Neural progenitor cell (in vitro differentiated cells): ENCODE measurements around the gene TRIM39. TPM values are rescaled to one million over a fixed set of nuclear protein-coding genes. Genes with fewer than 3 reads are reported as not detected.

Experiments used
- DNase-seq: peaks from one replicate; pipeline ENCODE4 v3.0.0-alpha.2; 2016; ENCODE audit warnings: low spot score
- H2AFZ ChIP-seq: fragments of 200-600 bp; sonication (generic); replicated peaks from 2 replicates; pipeline ENCODE4 v1.6.1; 2016; ENCODE audit warnings: antibody characterized with exemption
- H3F3A ChIP-seq: fragments of 200-600 bp; sonication (generic); 2 replicates; pipeline ENCODE4 v1.6.1; 2016; ENCODE audit warnings: antibody characterized with exemption, low read depth
- H3K27ac ChIP-seq: fragments of 200-600 bp; sonication (generic); 2 replicates; pipeline ENCODE4 v1.5.1; 2016; ENCODE audit warnings: mild to moderate bottlenecking
- H3K27me3 ChIP-seq: fragments of 200-600 bp; sonication (generic); 2 replicates; pipeline ENCODE4 v1.6.1; 2016; ENCODE audit warnings: mild to moderate bottlenecking, moderate library complexity
- H3K36me3 ChIP-seq: fragments of 200-600 bp; sonication (generic); 2 replicates; pipeline ENCODE4 v1.5.1; 2016
- H3K4me1 ChIP-seq: fragments of 200-600 bp; sonication (generic); 2 replicates; pipeline ENCODE4 v1.6.1; 2016; ENCODE audit warnings: mixed run types
- H3K4me2 ChIP-seq: fragments of 200-600 bp; sonication (generic); 2 replicates; pipeline ENCODE4 v1.6.1; 2016
- H3K4me3 ChIP-seq: fragments of 200-600 bp; sonication (generic); 2 replicates; pipeline ENCODE4 v1.5.1; 2016
- H3K79me2 ChIP-seq: fragments of 200-600 bp; sonication (generic); 2 replicates; pipeline ENCODE4 v1.6.1; 2016; ENCODE audit warnings: low read depth
- H3K9ac ChIP-seq: fragments of 200-600 bp; sonication (generic); 2 replicates; pipeline ENCODE4 v1.6.1; 2016
- H3K9me3 ChIP-seq: fragments of 200-600 bp; sonication (generic); 2 replicates; pipeline ENCODE4 v1.5.1; 2016; ENCODE audit warnings: low read depth
- H4K20me1 ChIP-seq: fragments of 200-600 bp; sonication (generic); 2 replicates; pipeline ENCODE4 v1.6.1; 2016; ENCODE audit warnings: low read depth
- H3K27ac Mint-ChIP-seq: 3 replicates; pipeline ENCODE4 v1.8.0; 2021; ENCODE audit warnings: mixed read lengths
- H3K27me3 Mint-ChIP-seq: 2 replicates; pipeline ENCODE4 v1.8.0; 2022; ENCODE audit warnings: low read depth, mild to moderate bottlenecking, inconsistent platforms, moderate library complexity, mixed read lengths; ENCODE audit not compliant: insufficient read depth
- H3K36me3 Mint-ChIP-seq: 3 replicates; pipeline ENCODE4 v1.8.0; 2021; ENCODE audit warnings: mixed read lengths
- H3K4me1 Mint-ChIP-seq: 3 replicates; pipeline ENCODE4 v1.8.0; 2021; ENCODE audit warnings: mixed read lengths
- H3K4me3 Mint-ChIP-seq: 3 replicates; pipeline ENCODE4 v1.8.0; 2021; ENCODE audit warnings: mild to moderate bottlenecking, moderate library complexity, mixed read lengths
- H3K9me3 Mint-ChIP-seq: 3 replicates; pipeline ENCODE4 v1.8.0; 2020; ENCODE audit warnings: mixed read lengths
- CTCF ChIP-seq: fragments of 200-600 bp; sonication (generic); IDR thresholded peaks from 2 replicates; pipeline ENCODE4 v1.5.1; 2017; ENCODE audit warnings: antibody characterized with exemption, mild to moderate bottlenecking
- EZH2 ChIP-seq: fragments of 200-600 bp; sonication (generic); IDR thresholded peaks from 2 replicates; pipeline ENCODE4 v1.6.1; 2017; ENCODE audit warnings: antibody characterized with exemption, mild to moderate bottlenecking, moderate library complexity
- EZH2phosphoT487 ChIP-seq: fragments of 200-600 bp; sonication (generic); IDR thresholded peaks from 2 replicates; pipeline ENCODE4 v1.6.1; 2017; ENCODE audit warnings: antibody characterized with exemption
- total RNA-seq: library from RNA; depleted of rRNA; stranded (reverse); fragments of >200 nt; gene quantifications from 2 replicates; pipeline ENCODE4 v1.2.3, GENCODE V29; 2015; ENCODE audit warnings: low replicate concordance

TRIM39 gene
- total RNA-seq, 1 donor from 2014 or later = 11.0 TPM

DNA sequence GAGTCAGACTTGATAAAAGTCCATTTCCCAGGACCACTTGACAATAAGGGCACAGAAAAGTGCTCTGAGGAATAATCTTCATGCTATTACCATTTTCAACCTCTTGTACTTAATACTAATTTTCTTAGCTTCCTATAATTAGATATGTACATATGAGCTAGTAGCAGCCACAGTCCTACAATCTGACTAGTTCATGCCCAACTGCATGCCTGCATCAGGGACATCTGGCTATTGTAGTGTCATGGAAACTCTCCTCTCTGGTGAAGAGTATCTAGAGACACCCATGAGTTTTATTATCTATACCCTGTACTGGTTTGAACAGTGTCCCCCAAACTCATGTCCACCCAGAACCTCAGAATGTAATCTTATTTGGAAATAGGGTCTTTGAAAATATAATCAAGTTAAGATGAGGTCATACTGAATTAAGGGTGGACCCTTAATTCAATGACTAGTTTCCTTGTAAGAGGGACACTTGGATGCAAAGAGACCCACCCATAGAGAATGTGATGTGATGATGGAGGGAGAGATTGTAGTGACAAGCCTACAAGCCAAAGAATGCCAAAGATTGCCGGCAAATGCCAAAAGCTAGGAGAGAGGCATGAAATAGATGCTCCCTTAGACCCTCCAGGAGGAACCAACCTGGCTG lies 13.9 kb upstream of the TRIM39 start:
- H3K27ac Mint-ChIP-seq = no peak overlapping the region
- H3K79me2 ChIP-seq = peaks cover 100% of the 10 kb centered on the region
- H4K20me1 ChIP-seq = peaks cover 87% of the 10 kb centered on the region
- DNase-seq = no peak
- peaks cover 44% of the 10 kb centered on the region for H3K36me3 Mint-ChIP-seq
- no peaks in the 10 kb centered on the region for H3F3A ChIP-seq
- TF ChIP-seq CTCF (no peak), EZH2phosphoT487 (no peak), EZH2 (no peak)
- H3K4me3 Mint-ChIP-seq = no peak overlapping the region
- H3K4me1 ChIP-seq = no peaks in the 10 kb centered on the region
- no peaks in the 10 kb centered on the region for H3K27me3 ChIP-seq
- no peaks in the 10 kb centered on the region for H3K4me1 Mint-ChIP-seq
- H3K4me3 ChIP-seq = no peak overlapping the region
- H3K9ac ChIP-seq = no peak overlapping the region
- H3K9me3 Mint-ChIP-seq = peaks cover 7% of the 10 kb centered on the region
- H2AFZ ChIP-seq = no peak overlapping the region
- no peak overlapping the region for H3K27ac ChIP-seq
- no peaks in the 10 kb centered on the region for H3K36me3 ChIP-seq
- no peak overlapping the region for H3K4me2 ChIP-seq
- no peaks in the 10 kb centered on the region for H3K9me3 ChIP-seq
- H3K27me3 Mint-ChIP-seq = peaks cover 2% of the 10 kb centered on the region

- H4K20me1 ChIP-seq = peaks cover 97% of the 10 kb centered on the region
- H3K27ac ChIP-seq = no peak overlapping the region
- H3K27me3 ChIP-seq = no peaks in the 10 kb centered on the region
- no peaks in the 10 kb centered on the region for H3K4me1 Mint-ChIP-seq
- H3F3A ChIP-seq = no peaks in the 10 kb centered on the region
- H3K4me3 ChIP-seq = no peak overlapping the region
- peaks cover 100% of the 10 kb centered on the region for H3K79me2 ChIP-seq
- no peak overlapping the region for H3K9ac ChIP-seq
- no peak overlapping the region for H3K4me2 ChIP-seq
- TF ChIP-seq CTCF (no peak), EZH2phosphoT487 (no peak)
- H3K9me3 ChIP-seq = no peaks in the 10 kb centered on the region
- H2AFZ ChIP-seq = no peak overlapping the region
- H3K27ac Mint-ChIP-seq = no peak overlapping the region
- no peak for DNase-seq
- peaks cover 36% of the 10 kb centered on the region for H3K36me3 Mint-ChIP-seq
- no peaks in the 10 kb centered on the region for H3K4me1 ChIP-seq
- no peaks in the 10 kb centered on the region for H3K36me3 ChIP-seq
- peaks cover 2% of the 10 kb centered on the region for H3K27me3 Mint-ChIP-seq
- H3K4me3 Mint-ChIP-seq = no peak overlapping the region
- H3K9me3 Mint-ChIP-seq = peaks cover under 1% of the 10 kb centered on the region
These were observed 11.6 kb upstream of the TRIM39 start for GRCh38 chr6:30315156-30315555.

DNA sequence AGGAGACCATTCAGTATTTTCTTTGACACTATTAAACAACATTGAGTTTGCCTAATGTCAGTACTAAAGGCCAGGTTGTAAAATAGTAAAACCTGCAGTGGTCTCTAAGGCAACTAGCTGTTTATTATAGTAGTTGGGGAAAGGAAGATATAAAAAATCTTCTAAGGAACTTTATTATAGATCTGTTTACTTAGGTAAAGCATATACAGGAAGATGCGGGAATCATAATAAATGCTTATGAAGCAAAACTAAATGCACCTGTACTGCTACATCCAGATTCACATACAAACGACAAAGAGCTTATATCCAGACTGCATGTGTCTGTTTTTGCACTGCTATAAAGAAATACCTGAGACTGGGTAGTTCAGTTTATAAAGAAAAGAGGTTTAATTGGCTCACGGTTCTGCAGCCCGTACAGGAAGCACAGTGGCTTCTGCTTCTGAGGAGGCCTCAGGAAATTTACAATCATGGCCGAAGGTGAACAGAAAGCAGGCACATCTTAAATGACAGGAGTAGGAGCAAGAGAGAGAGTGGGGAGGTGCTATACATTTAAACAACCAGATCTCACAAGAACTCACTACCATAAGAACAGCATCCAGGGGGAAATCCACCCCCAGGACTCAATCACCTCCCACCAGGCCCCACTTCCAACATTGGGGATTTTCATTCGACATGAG lies 8.7 kb upstream of the TRIM39 start:
- Histone ChIP-seq H3K9me3 (no peaks in the 10 kb centered on the region), H3K4me1 (peaks cover 4% of the 10 kb centered on the region), H3K36me3 (no peaks in the 10 kb centered on the region), H3K27ac (no peak overlapping the region), H3K79me2 (peaks cover 100% of the 10 kb centered on the region), H3K4me3 (no peak overlapping the region), H4K20me1 (peaks cover 99% of the 10 kb centered on the region), H3K9ac (no peak overlapping the region), H3F3A (no peaks in the 10 kb centered on the region), H2AFZ (no peak overlapping the region), H3K4me2 (no peak overlapping the region), H3K27me3 (no peaks in the 10 kb centered on the region)
- TF ChIP-seq CTCF = no peak
- no peak for TF ChIP-seq EZH2phosphoT487
- Mint-ChIP-seq H3K4me1 (peaks cover 9% of the 10 kb centered on the region), H3K27me3 (peaks cover 2% of the 10 kb centered on the region), H3K27ac (no peak overlapping the region), H3K9me3 (no peaks in the 10 kb centered on the region), H3K4me3 (no peak overlapping the region), H3K36me3 (peaks cover 29% of the 10 kb centered on the region)
- no peak for DNase-seq
